Spleen (tissue), 7 donors: ENCODE data around the gene MPP1.

Experiments
- CTCF ChIP-seq, 11 experiments: fragments of 200-600 bp in 7 of 11; fragments of 450-650 bp in 4 of 11; sonication (generic) in 4 of 11; IDR thresholded peaks in 8 of 11; conservative IDR thresholded peaks in 3 of 11; 1 replicate in 7 of 11; 2 replicates in 4 of 11; pipeline versions ENCODE4 v1.4.0 to v1.8.0; 2016 to 2021; ENCODE audit warnings: antibody characterized with exemption in 11 of 11, inconsistent platforms in 4 of 11, mild to moderate bottlenecking in 1 of 11
- POLR2A ChIP-seq, 3 donors: fragments of 450-650 bp; IDR thresholded peaks; one replicate each; pipeline ENCODE4 v1.5.1; 2017; ENCODE audit warnings: antibody characterized with exemption in 3 of 3, mild to moderate bottlenecking in 1 of 3
- POLR2AphosphoS5 ChIP-seq, 3 donors: sonication (generic); formaldehyde crosslinking; IDR thresholded peaks; one replicate each; pipeline ENCODE4 v1.5.1; 2017; ENCODE audit warnings: antibody characterized with exemption in 3 of 3
- donor health status: DM: no; HTN: no; CAD: no; lungs with moderate emphysema.
- donor health status: DM: no; HTN: no; CAD: no.
- donor health status: DM: no; HTN: no; CAD: no.

- TF ChIP-seq CTCF (IDR thresholded peaks at IDR 0.05 in 8 of 11, conservative IDR thresholded peaks at IDR 0.05 in 3 of 11) (no peak), POLR2AphosphoS5 (IDR thresholded peaks at IDR 0.05) (no peak), POLR2A (IDR thresholded peaks at IDR 0.05) (no peak)
These were observed 29.6 kb downstream of the MPP1 start for GRCh38 chrX:154775419-154776349.
